ENCODE measurements around the gene LIX1.

The LIX1 gene

DNA sequence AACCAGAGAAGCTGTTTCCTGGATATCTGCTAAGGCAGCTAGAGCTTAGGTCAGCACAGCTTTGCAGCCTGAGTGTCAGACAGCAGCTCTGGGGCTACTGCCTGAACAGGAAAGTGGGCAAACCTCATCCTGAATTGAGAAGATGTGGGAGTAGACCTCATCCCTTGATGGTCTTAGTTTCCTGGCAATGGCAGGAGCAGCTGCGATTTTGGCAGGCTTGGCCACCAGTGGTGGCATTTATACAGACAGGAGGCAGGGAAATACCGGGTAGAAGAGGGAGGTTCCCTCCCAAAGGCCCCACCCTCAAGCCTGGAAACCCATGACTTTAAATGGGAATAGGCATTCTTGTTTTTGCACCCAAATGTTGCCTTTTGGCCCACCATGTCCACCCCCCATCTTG, 69.7 kb downstream of the LIX1 start:
- FAIRE-seq: no peak

GRCh38 chr5:97071993-97072392, 70.4 kb downstream of the LIX1 start:
- FAIRE-seq: no peak

DNA sequence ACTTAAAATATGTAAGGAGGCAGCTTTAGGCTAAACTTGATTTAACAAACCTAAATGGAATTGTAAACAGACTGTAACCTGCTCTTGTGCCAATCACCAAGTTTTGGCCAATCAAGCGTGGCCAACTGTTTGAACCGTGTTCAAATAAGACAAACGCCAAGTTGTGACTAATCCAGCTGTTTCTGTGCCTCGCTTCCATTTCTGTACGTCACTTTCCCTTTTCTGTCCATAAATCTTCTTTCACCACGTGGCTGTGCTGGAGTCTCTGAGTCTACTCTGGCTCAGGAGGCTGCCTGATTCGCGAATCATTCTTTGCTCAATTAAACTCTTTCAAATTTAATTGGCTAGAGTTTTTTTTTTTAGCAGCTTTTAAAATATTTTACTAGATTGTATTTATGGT, 71.3 kb downstream of the LIX1 start:
- FAIRE-seq: no peak

DNA sequence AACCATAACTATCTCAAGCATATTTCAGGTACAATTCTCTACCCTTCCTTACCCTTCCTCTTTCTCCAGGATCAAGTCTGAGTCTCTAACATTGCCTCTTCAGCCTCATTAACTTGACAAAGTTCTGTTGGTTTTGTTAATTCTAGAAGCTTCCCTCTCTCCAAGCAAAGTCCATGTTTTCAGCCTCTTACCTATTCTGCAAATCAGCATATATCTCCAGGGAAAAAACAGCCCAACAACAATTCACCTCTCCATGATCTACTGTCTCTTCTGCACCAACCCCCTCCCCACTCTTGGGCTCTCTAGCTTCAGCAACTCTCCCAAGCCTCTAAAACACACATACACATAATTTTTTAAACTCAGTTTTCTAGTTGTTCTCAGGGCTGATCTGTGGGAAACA, 72.2 kb downstream of the LIX1 start:
- no peak for FAIRE-seq

- FAIRE-seq: no peak
Measured at GRCh38 chr5:97067296-97067850, 75.0 kb downstream of the LIX1 start.

GRCh38 chr5:97065475-97065874, 76.9 kb downstream of the LIX1 start:
- FAIRE-seq: no peak

DNA sequence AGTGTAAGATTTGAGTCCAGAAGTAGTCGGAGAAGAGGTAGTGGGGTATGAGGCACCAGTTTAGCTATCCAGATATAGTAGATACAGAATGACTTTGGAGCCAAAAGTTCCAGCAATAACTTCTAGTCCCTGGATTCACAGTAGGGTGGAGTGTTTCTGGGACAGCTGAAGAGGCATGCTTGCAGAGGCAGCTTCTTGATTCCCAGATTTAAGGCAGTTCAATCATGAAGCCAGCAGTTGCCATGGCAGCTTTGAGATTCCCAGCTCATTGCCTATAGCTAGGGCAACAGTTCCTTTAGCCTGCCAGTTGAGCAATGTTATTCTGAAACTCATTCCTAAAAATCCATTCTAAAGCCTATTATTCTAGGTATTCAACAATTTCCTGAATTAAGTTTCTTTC, 79.2 kb downstream of the LIX1 start:
- FAIRE-seq: no peak

DNA sequence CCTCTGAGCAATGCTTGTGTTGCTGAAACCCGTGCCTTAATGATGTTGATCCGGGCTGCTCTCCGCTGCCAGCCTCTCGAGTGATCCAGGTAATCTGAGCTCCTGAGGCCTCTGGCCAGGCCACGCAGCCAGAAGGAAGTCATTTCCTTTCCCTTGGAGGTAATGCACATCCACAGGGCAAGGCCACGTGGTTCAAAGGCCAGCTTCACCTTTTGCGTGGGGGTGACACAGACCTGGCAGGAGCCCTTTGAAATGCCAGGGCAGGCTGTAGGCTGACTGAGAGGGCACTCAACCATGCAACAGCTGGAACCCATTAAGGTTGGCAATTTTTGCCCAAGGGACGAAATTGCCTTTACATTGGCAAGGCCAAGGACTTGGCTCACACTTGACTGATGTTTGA, 80.4 kb downstream of the LIX1 start:
- FAIRE-seq: no peak

- FAIRE-seq: no peak
Measured at GRCh38 chr5:97056263-97056662, 86.1 kb downstream of the LIX1 start.

DNA sequence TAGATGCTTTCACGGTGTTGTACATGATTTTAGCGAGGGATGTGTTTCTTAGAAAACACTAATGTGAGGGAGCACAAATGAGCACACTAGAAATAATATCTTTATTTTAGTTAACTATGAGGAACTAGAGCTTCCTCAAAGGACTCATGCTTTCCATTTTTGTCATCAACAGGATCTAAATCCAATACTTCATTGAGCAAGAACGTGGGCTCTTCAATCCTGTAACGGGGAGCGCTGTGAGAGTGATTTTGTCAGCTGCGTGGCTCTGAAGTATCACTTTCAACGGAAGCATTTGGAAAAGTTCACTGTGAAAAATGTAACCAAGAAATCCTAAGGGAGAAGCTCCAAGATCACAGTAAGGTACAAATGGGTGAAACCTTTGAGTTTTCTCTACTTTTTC, 93.2 kb downstream of the LIX1 start:
- FAIRE-seq: no peak

DNA sequence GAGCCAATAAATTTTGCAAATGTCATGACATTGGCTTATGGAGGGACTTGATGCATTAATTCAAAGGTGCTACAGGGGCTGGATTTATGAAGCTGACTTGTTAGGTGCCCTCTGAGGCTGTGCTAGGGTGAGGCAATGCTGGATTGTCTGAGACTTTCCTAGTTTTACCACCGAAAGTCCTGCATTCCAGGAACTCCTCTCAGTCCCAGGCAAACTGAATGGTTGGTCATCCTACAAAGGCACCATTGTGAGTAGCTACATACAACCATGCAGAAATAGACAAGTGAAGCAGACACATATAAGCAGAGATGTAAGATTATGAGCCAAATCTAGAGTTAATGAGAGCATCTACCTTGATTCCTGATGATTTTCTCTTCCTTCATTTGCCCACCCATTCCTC, 95.3 kb downstream of the LIX1 start:
- FAIRE-seq: no peak

DNA sequence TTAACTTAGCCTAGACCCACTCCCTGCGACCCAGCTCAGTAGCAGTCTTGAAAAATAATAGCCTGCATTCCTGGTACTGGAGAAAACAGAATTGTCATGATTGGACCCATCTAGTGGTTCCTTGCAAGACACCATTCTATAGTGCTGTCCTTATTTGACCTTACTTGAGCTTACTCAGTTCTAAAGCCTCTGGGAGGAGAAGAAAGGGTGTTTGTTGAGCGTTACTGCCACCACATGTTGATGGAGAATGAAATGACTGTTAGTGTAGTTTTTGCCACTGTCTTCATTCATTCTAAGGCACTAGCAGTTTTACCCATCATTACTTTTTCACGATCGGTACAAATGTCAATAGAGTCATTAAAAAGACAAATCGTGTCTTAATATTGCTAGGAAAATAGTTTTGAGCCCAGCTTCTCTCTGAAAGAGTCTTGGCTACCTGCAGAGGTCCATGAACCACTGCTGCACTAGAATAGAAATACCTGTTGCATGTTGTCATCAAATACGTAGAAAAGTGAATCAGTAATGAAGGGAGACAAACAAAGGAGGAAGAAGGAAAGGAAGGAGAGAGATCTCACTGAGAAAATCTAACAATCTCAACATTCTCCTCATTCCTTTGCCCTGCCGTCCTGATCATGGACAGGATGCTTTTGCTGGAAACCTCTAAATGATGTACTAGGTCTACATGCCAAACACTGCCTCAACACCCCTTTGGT, 96.0 kb downstream of the LIX1 start:
- no peak for FAIRE-seq

DNA sequence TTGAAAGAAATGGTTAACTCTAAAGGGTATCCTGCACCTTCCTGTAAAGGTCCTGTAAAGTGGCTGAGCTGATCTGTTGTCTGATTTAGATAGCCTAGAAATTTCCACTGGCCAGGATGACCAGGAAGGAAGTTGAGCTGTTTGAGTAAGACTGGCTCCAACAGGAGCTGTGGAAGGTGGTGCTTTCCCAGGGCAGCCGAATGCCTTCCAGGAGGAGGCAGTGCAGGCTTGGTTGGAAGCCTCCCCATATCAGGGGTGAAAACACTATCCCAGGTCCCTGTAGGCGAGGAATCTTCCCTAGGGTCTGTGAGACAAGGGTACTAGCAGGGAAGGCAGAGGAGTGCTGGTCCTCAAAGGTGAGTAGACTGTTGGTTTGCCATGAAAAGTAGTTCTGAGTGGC, 98.4 kb downstream of the LIX1 start:
- FAIRE-seq: no peak

- no peak for FAIRE-seq
Measured at GRCh38 chr5:97043511-97043910, 98.9 kb downstream of the LIX1 start.

GRCh38 chr5:97042996-97043395, 99.4 kb downstream of the LIX1 start:
- FAIRE-seq: no peak
